NCI-H2171 (cell line): ENCODE data around the gene SLC38A11.
"Not testable (repeated sequence)": the region's sequence is repeated elsewhere in the genome, so short reads cannot be mapped to it uniquely, and the experiment has no call there.

Experiments used
- DNase-seq: peaks from one replicate; lab custom pipeline; 2025; lab: John Stamatoyannopoulos, UW

The SLC38A11 gene, protein sequence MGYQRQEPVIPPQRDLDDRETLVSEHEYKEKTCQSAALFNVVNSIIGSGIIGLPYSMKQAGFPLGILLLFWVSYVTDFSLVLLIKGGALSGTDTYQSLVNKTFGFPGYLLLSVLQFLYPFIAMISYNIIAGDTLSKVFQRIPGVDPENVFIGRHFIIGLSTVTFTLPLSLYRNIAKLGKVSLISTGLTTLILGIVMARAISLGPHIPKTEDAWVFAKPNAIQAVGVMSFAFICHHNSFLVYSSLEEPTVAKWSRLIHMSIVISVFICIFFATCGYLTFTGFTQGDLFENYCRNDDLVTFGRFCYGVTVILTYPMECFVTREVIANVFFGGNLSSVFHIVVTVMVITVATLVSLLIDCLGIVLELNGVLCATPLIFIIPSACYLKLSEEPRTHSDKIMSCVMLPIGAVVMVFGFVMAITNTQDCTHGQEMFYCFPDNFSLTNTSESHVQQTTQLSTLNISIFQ

DNA sequence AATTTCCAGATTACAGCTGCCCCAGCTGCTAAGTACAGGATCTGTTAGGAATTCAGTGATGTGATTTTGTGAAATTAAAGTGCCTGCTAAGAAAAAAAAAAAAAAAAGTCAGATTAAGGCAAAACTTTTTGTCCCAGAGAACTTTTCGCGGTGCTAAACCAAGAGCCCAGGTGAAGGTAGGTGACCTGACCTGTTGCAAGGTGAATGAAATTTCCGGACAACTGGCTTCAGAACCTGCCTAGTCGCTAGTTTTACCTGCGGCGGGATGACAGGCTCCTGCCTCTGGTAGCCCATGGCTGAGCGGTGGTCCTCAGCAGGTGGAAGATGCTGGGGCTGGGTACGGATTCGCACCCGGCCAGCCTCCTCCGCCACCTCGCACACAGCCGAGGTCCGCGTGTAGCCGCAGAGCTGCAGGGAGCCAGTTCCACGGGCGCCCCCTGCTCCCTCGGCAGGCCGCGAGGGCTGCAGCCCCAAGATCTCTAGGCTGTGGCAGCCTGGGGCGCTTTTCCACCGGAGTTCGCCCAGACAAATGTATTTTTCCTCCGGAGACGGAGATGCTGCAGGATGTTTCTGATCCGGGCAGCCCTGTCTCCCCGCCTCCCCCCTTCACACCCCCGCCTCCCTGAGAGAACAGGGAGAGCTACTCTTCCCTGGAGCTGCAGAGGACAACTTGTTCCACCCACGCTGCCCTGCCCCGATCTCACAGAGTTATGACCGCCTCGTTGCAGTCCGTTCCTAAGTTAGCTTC, at the start of gene SLC38A11:
Gene SLC38A11 (minus strand): TSS at position 572 of the 748 bp plus-strand sequence. CDS start 278 bp downstream, at position 294.
- DNase-seq, result no peak

DNA sequence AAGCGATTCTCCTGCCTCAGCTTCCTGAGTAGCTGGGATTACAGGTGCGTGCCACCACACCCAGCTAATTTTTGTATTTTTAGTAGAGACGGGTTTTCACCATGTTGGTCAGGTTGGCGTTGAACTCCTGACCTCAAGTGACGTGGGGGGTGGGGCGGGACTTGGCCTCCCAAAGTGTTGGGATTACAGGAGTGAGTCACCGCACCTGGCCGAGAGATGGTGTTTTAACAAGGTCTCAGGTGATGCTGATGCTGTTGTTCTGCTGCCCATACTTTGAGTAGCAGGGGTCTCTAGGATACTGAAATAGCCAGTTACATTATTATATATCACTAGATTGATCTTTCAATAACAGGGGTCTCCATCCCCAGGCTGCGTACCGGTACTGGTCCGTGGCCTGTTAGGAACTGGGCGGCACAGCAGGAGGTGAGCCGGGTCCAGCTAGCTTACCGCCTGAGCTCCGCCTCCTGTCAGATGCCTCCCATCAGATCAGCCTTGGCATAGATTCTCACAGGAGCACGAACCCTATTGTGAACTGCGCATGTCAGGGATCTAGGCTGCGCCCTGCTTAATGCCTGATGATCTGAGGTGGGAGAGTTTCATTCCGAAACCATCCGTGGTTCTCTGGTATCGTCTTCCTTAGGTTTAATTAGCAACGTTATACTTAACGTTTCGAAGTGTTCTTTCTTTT, 48.3 kb upstream of the SLC38A11 start:
- DNase-seq, result no peak

GRCh38 chr2:165002638-165003037, 47.3 kb upstream of the SLC38A11 start:
- DNase-seq, result no peak

GRCh38 chr2:164994664-164995299, 39.5 kb upstream of the SLC38A11 start:
- not testable (repeated sequence) for DNase-seq

DNA sequence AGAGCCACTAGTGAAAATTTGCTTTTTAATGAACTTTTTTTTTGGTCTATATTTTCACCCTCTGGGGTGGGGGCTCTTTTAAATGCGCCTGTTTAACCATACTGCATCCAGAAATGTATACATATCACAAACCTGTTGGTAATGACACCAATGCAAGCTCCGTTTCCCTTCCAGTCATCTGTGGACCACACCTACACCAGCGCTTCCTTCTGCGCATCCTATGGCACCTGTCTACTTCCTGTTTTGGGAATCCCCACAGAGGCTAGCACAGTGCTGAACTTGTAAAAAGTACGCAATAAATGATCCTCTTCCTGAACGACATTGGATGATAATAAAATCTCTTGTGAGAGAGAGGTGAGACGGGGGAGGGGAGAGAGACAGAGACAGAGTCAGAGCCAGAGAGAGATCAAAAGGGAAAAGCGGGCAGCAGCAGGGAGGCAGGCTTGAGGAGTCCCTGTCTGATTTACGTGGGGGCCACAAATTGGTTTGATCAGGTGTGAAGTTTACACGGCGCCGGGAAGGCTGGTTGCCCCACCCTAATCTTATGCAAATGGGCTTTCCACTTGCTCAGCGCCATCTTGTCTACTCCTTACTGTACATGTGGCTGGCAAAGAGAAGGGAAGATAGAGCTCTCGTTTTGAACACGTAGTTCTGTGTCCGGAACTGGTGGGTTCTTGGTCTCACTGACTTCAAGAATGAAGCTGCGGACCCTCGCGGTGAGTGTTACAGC, 38.1 kb upstream of the SLC38A11 start:
- no peak for DNase-seq

DNA sequence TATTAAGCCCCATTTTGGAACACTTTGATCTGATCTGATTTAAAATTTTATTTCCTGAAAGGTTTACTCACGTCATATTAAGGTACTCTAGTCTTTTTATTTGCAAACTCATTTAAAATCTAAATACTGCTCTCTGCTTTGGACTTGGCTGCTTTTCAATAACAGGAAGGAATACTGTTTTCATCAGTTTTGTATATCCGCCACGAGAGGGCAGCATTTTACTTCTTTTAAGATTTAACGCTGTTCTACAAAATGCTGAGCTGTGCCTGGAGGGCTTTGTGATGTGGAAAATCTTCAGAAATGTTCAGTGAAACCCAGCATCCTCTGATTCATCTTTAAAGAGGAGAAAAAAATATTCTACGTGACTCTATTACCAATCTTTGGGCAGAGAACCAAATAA, 37.5 kb upstream of the SLC38A11 start:
- DNase-seq, result peak; percentile 74

DNA sequence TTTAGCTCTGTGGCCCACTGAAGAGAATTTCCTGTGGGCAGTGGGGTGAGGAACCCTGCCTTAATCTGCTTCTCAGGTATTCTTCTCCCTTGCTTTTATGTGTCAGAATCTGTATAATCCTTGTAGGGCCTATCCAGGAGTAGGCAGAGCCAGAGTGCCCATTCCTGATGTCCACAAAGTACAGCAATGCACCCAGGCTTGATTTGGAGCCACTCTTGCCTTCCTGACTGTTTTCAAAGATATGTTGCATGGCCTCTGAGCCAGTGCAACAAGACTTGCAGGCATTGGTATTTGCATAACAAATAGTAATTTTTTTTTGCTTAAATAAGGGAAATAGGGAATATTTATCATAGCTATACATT, 36.7 kb upstream of the SLC38A11 start:
- DNase-seq, result not testable (repeated sequence)

- peak; percentile 4 for DNase-seq
Observed at GRCh38 chr2:164991361-164992092, 36.2 kb upstream of the SLC38A11 start.

DNA sequence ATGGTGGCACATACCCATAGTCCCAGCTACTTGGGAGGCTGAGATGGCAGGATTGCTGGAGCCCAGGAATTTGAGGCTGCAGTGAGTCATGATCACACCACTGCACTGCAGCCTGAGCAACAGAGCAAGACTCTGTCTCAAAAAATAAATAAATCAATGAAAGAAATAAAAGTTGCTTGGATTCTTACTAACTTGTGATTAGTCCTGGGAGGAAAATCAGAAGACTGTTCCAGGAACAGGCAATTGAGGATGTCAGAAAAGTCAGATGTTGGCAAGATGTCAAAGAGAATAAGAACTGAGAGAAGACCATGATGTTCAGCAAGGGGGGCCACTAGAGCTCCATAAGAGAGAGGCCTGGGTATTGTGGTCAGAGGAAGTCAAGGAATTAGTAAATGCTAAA, 35.6 kb upstream of the SLC38A11 start:
- not testable (repeated sequence) for DNase-seq

GRCh38 chr2:164988805-164989204, 33.5 kb upstream of the SLC38A11 start:
- not testable (repeated sequence) for DNase-seq

DNA sequence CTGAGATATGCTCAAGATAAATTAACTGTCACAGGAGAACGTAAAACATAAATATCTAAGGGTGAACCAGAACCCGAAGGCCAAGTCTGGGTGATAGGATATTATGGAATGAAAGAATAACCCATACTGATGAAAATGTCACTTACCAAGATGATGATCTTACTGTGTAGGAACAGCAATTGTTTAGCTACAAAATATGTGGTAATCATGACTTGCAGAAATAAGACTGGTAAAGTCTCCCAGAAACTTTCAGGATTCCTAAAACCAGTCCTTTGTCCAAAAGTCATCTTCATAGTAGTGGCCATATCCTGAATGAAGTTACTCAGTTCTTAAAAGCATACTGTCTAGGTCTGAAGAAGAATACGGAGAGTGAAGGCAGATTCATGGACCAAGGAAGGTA, 30.7 kb upstream of the SLC38A11 start:
- DNase-seq, result not testable (repeated sequence)

GRCh38 chr2:164984428-164984827, 29.1 kb upstream of the SLC38A11 start:
- no peak for DNase-seq

DNA sequence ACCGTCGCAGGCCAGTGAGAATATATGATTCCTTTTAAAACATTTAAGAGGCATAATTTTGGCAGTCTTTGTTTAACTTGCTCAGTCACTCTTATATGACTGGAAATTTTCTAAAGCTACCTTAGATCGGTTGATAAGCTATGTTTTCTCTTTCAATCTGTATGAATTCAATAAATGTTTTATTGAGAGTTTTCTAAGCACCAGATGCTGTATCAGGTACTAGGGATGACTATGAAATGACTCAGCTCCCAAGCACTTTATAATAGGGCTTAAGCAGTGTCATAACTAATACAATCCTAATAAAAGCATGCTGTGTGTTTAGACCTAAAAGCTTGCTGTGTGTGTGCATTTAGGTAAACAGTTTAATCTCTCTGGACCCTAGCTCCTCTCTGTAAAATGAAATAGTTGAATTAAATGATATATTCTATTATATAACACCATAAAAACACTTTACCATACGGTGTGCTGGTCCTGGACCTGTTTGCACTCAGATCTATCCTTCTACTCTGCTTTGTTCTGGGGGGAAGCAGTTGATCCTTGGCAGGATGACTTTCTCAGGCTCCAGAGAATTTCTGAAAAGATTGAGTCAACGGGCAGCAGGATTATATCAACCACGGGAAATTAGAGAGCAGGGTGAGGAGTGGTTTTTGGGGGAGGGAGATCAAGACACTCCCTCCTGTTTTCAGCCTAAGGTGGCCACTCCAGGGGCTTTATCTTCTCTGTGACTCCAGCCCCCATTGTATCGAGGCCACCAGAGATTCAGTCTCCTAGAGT, 26.1 kb upstream of the SLC38A11 start:
- no peak for DNase-seq

DNA sequence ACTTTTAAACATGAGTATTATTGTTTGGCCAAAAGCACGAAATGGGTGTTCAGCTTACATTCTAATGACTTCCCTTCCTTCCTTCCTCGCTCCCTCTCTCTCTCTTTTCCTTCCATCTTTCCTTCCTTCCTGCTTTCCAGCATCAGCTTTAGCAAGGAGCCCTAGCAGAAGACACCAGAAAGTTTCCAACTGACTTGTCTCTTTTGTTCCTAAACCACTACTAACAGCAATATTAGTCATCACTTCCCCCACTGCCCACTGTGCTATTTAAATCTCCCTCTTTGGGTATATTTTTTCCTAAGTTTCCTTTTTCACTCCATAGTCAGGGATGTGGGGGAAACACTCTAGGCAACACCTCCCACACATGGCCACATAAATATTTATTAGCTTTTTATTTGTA, 25.4 kb upstream of the SLC38A11 start:
- not testable (repeated sequence) for DNase-seq

DNA sequence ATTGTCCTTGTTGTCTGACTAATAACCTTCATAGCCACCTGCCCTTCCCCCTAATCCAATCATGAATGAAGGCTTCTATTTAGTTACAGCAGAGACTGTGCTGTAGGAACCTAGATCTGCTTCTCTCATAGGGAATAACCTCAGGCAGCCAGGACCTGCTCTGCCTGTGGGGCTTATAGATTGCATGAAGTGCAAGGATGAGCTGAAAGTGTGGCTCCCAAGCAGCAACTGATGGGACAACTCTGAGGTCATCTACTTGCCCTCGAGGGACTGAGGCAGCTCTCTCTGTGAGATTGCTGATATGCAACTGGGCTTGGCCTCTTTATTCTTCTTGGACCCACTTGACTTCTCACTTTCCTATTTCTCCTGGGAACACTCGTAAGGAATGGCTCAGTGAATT, 23.8 kb upstream of the SLC38A11 start:
- DNase-seq, result no peak

DNA sequence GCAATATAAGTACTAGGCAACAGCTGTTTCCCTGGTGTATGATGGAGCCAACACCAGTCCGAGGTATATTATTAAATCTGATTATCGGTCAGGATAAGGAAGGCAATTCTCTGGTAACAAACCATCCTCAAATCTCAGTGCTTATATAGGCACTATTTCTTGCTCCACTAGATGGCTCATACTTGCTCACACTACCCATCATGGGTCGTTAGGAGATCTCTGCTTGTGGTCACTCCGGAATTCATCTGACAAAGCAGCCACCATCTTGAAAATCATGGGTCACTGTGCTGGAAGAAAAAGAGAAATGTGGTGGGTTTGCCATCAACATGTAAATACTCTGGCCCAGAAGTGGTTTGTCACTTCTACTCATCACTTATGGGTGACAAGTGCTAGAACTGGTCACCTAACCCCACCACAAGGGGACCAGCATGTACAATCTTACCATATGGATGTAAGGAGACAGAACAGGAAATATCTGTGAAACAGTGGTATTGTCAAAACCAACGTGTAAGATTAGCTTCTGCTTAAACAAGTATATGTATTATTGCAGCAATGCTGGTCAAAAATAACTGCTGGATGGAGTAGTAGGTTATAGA, 21.6 kb upstream of the SLC38A11 start:
- DNase-seq, result peak; percentile 2

DNA sequence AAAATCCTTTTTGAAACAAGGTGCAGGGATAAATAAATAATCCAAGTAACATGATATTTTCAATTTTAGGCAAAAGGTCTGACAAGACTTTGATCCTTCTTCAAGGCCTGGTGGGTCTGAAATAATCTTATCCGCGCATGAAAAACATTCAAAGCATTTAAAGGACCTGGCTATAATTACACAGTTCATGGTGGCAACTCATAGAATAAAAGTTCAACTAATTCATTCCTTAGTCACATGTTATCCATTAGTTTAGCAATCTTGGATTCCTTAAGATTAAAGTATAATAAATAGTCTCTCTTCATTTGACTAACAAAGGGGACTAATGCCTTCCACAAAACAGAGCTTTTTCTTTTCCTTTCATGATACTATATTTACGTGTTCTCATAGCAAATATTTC, 21.0 kb upstream of the SLC38A11 start:
- DNase-seq, result no peak

DNA sequence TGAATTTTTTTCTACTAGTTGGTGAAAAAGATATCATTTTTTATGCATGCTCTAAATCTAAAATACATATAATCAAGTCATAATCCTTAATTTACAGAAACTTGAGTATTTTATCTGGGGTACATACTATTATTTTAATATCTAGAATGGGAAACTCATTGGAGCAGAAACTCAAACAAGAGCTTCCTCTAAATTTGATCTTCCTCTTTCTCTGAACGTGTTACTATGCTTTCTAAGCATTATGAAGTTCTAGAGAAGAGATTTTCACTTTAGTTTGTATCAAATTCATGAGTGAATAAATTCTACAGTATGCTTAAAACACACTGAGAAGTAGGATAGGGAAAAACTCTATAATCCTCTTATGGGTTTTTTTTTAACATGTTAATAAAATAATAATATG, 20.6 kb upstream of the SLC38A11 start:
- DNase-seq, result no peak

- no peak for DNase-seq
Observed at GRCh38 chr2:164974221-164974620, 18.9 kb upstream of the SLC38A11 start.

DNA sequence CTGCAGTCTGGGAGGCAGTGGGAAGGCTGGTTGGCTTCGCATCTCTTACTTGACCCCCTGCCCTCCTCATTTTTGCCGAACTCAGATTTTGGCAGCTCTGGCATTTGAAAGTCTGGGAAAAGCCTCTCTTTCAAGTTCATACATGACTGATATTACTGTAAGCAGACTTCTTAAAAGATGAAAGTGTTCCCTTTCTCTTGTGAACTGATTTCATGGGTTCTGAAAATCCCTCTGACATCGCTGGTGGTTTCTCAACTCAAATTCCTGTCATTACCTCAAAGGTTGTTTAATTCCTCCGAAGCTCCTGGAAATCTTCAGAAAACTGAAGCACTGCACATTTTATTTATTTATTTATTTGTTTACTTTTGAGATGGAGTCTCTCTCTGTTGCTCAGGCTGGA, 16.9 kb upstream of the SLC38A11 start:
- no peak for DNase-seq
